Measurements from ENCODE around the gene MESD.

The MESD gene

GRCh38 chr15:81014446-81015093 is 25.0 kb upstream of the MESD start:
- no peak for TF ChIP-seq ZFX (IDR thresholded peaks at IDR 0.05; ENCODE audit: borderline replicate concordance)
- TF ChIP-seq CTCF (IDR thresholded peaks at IDR 0.05) = no peak

GRCh38 chr15:81013396-81013929 is 23.8 kb upstream of the MESD start:
- TF ChIP-seq CTCF (IDR thresholded peaks at IDR 0.05) (no peak), ZFX (IDR thresholded peaks at IDR 0.05; ENCODE audit: borderline replicate concordance) (no peak)

More at GRCh38 chr15:81014446-81015093, 25.0 kb upstream of the MESD start:
- H3K27ac ChIP-seq = no peak overlapping the region

GRCh38 chr15:81012588-81012987 is 23.0 kb upstream of the MESD start:
- no peak overlapping the region for H3K27ac ChIP-seq
- TF ChIP-seq CTCF (IDR thresholded peaks at IDR 0.05) = no peak
- TF ChIP-seq ZFX (IDR thresholded peaks at IDR 0.05; ENCODE audit: borderline replicate concordance) = no peak

More at GRCh38 chr15:81013396-81013929, 23.8 kb upstream of the MESD start:
- H3K27ac ChIP-seq = no peak overlapping the region

GRCh38 chr15:81011593-81011992 is 22.0 kb upstream of the MESD start:
- no peak overlapping the region for H3K27ac ChIP-seq
- no peak for TF ChIP-seq ZFX (IDR thresholded peaks at IDR 0.05; ENCODE audit: borderline replicate concordance)
- TF ChIP-seq CTCF (IDR thresholded peaks at IDR 0.05) = no peak

- TF ChIP-seq CTCF (IDR thresholded peaks at IDR 0.05) (no peak), ZFX (IDR thresholded peaks at IDR 0.05; ENCODE audit: borderline replicate concordance) (no peak)
- H3K27ac ChIP-seq = no peak overlapping the region
These were observed 20.5 kb upstream of the MESD start for GRCh38 chr15:81010086-81010485.

GRCh38 chr15:81008312-81008711 is 18.7 kb upstream of the MESD start:
- TF ChIP-seq CTCF (IDR thresholded peaks at IDR 0.05) (no peak), ZFX (IDR thresholded peaks at IDR 0.05; ENCODE audit: borderline replicate concordance) (no peak)
- H3K27ac ChIP-seq = no peak overlapping the region

- H3K27ac ChIP-seq = no peak overlapping the region
- TF ChIP-seq ZFX (IDR thresholded peaks at IDR 0.05; ENCODE audit: borderline replicate concordance) (no peak), CTCF (IDR thresholded peaks at IDR 0.05) (no peak)
These were observed 17.9 kb upstream of the MESD start for GRCh38 chr15:81007428-81008064.
